PC-9 (cell line): ENCODE results near the gene XXYLT1. TPM values are rescaled to one million over a fixed set of nuclear protein-coding genes. Genes with fewer than 3 reads are reported as not detected.

Experiments
- BruUV-seq: library from RNA; stranded (reverse); fragments of 400-500 nt; replicated peaks from 2 replicates; lab custom pipeline; 2021; lab: Mats Ljungman, UMichigan
- CTCF ChIA-PET: fragments of 300-600 bp; sonication (Branson Sonifier 250); formaldehyde crosslinking; loops from one replicate; lab custom pipeline; 2022; ENCODE audit warnings: antibody characterized with exemption; lab: Charles Lee
- POLR2A ChIA-PET: fragments of 300-600 bp; sonication (Branson Sonifier 250); formaldehyde crosslinking; loops from one replicate; lab custom pipeline; 2022; ENCODE audit warnings: antibody characterized with exemption; ENCODE audit not compliant: unreplicated experiment; lab: Charles Lee
- DNase-seq, 2 experiments: peaks; one replicate each; pipeline versions ENCODE4 v3.0.0 to v3.0.0-alpha.2; 2015 to 2022; ENCODE audit warnings: mixed read lengths in 1 of 2
- H2AFZ ChIP-seq: fragments of 200-600 bp; sonication (generic); 2 replicates; pipeline ENCODE4 v1.8.1; 2017; ENCODE audit warnings: antibody characterized with exemption
- H3F3A ChIP-seq: fragments of 200-600 bp; sonication (generic); 2 replicates; pipeline ENCODE4 v1.8.1; 2017; ENCODE audit warnings: antibody characterized with exemption, mild to moderate bottlenecking, low read depth; ENCODE audit not compliant: insufficient read depth
- H3K27ac ChIP-seq: fragments of 200-600 bp; sonication (generic); 2 replicates; pipeline ENCODE4 v1.6.1; 2016; ENCODE audit warnings: mixed run types
- H3K27me3 ChIP-seq: fragments of 200-600 bp; sonication (generic); 2 replicates; pipeline ENCODE4 v1.6.1; 2016; ENCODE audit warnings: low read depth, mixed run types; ENCODE audit not compliant: insufficient read depth
- H3K36me3 ChIP-seq: fragments of 200-600 bp; sonication (generic); 2 replicates; pipeline ENCODE4 v1.6.1; 2016; ENCODE audit warnings: low read depth, mixed run types
- H3K4me1 ChIP-seq: fragments of 200-600 bp; sonication (generic); replicated peaks from 2 replicates; pipeline ENCODE4 v1.6.1; 2016; ENCODE audit warnings: mixed run types; ENCODE audit not compliant: insufficient read depth
- H3K4me2 ChIP-seq: fragments of 200-600 bp; sonication (generic); 2 replicates; pipeline ENCODE4 v1.6.1; 2017; ENCODE audit warnings: mixed run types
- H3K4me3 ChIP-seq: fragments of 200-600 bp; sonication (generic); 2 replicates; pipeline ENCODE4 v1.6.1; 2016; ENCODE audit warnings: mixed run types
- H3K79me2 ChIP-seq: fragments of 200-600 bp; sonication (generic); 2 replicates; pipeline ENCODE4 v1.6.1; 2017; ENCODE audit warnings: low read depth, mixed run types
- H3K9me2 ChIP-seq: fragments of 200-600 bp; sonication (generic); 2 replicates; pipeline ENCODE4 v1.8.1; 2017; ENCODE audit warnings: mild to moderate bottlenecking; ENCODE audit not compliant: insufficient read depth
- H3K9me3 ChIP-seq: fragments of 200-600 bp; sonication (generic); 2 replicates; pipeline ENCODE4 v1.8.1; 2016; ENCODE audit warnings: low read depth; ENCODE audit not compliant: insufficient read depth
- H4K20me1 ChIP-seq: fragments of 200-600 bp; sonication (generic); 2 replicates; pipeline ENCODE4 v1.8.1; 2017; ENCODE audit not compliant: insufficient read depth
- EZH2 ChIP-seq: fragments of 200-600 bp; sonication (generic); IDR thresholded peaks from 2 replicates; pipeline ENCODE4 v1.8.0; 2017; ENCODE audit warnings: antibody characterized with exemption, low read depth
- intact Hi-C: fragments of 100-400 bp; cut with micrococcal nuclease; formaldehyde crosslinking; loops from one replicate; pipeline ENCODE4 v1.10.0; 2022; ENCODE audit not compliant: unreplicated experiment
- total RNA-seq: library from RNA; stranded (reverse); gene quantifications from 2 replicates; pipeline ENCODE4 v1.2.3, GENCODE V29; 2021
- TF ChIP-seq, protein P1 (sequence below): fragments of 200-600 bp; sonication (generic); conservative IDR thresholded peaks from 2 replicates; pipeline ENCODE4 v1.6.1; 2017; ENCODE audit warnings: mixed run types, antibody characterized with exemption, mild to moderate bottlenecking, moderate library complexity

XXYLT1 gene
- total RNA-seq, 1 experiment from 2014 or later: 13.3 TPM

DNA sequence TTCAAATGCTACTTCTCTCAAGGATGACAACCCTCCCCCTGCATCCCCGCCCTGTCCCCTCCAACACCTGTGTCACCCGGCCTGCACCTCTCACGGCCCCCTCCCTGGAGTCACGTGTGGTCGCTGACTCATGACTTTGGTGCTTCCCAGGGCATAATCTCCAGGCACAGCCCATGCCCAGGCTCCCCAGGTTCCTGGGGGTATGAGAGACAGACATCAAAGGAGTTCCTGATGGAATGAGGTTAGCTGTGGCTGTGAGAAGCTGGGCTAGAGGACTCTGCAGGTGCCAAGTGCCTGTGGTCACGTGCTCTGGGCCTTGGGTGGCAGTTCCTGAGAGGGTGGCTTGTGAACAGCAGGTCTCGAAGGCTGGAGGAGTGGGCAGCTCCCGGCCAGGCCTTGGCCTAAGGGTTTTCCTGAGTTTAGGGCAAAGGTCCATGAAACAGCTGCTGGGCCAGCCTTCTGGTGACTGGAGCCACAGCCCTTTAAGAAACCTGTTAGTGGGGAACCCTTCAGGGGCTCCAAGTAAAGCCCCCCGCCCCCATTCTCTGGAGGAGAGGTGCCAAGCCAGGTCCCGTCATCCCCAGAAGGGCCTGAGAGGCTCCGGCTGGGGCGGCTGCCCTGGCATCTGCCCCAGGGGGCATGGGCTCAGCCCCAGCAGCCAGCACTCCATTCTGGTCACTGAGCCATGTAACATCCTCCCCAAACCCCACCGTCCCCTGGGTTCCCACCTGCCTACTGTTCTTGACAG lies 230.0 kb downstream of the XXYLT1 start:
- Histone ChIP-seq H3K27ac (peak overlapping the region; percentile 65), H3F3A (peaks cover 12% of the 10 kb centered on the region), H3K9me2 (no peaks in the 10 kb centered on the region), H4K20me1 (no peaks in the 10 kb centered on the region), H3K4me3 (no peak overlapping the region), H3K36me3 (no peaks in the 10 kb centered on the region), H3K27me3 (no peaks in the 10 kb centered on the region), H3K79me2 (no peaks in the 10 kb centered on the region), H3K4me2 (peak overlapping the region; percentile 49), H3K9me3 (no peaks in the 10 kb centered on the region), H2AFZ (no peak overlapping the region), H3K4me1 (peaks cover 41% of the 10 kb centered on the region)
- DNase-seq: peak; percentile 94 to 97
- intact Hi-C loops: loop anchor here (2.0 kb wide), 1 partner anchor 170 kb away; no protein-coding TSS in a partner anchor
- TF ChIP-seq, protein P1, sequence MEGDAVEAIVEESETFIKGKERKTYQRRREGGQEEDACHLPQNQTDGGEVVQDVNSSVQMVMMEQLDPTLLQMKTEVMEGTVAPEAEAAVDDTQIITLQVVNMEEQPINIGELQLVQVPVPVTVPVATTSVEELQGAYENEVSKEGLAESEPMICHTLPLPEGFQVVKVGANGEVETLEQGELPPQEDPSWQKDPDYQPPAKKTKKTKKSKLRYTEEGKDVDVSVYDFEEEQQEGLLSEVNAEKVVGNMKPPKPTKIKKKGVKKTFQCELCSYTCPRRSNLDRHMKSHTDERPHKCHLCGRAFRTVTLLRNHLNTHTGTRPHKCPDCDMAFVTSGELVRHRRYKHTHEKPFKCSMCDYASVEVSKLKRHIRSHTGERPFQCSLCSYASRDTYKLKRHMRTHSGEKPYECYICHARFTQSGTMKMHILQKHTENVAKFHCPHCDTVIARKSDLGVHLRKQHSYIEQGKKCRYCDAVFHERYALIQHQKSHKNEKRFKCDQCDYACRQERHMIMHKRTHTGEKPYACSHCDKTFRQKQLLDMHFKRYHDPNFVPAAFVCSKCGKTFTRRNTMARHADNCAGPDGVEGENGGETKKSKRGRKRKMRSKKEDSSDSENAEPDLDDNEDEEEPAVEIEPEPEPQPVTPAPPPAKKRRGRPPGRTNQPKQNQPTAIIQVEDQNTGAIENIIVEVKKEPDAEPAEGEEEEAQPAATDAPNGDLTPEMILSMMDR: no peak
- no peak for TF ChIP-seq EZH2
- BruUV-seq: TSS peak; percentile 50
- POLR2A ChIA-PET: interaction anchor here (0.6 to 1.0 kb wide), 4 partner anchors 9 to 447 kb away, joined by 3 to 5 read pairs (median 4); no protein-coding TSS in a partner anchor
- CTCF ChIA-PET: interaction anchor here (0.7 kb wide), 1 partner anchor 66 kb away, joined by 4 read pairs; no protein-coding TSS in a partner anchor

DNA sequence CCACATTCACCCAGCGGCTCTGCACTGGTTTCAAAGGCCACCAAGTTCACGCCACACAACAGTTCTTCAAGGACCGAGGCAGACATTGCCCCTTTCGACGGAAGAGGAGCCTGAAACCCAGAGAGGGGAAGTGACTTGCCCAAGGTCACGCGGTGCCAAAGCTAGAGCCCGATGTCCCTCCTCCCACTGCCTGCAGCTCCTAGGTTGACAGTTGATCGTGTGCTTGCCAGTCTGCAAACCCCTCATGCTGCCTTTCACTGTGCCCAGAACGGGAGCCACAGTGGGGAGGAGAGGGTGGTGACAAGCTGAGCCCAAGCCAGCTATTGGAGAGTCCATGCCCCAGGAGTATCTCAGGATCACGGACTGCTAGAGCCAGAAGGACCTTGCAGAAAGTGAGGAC lies 230.9 kb downstream of the XXYLT1 start:
- ChIA-PET CTCF (interaction anchor here (1.1 kb wide), 1 partner anchor 357 kb away, joined by 6 read pairs; no protein-coding TSS in a partner anchor), POLR2A (interaction anchor here (0.5 kb wide), 1 partner anchor 260 kb away, joined by 6 read pairs; no protein-coding TSS in a partner anchor)
- TF ChIP-seq, protein P1: no peak
- H3K36me3 ChIP-seq: no peaks in the 10 kb centered on the region
- no peaks in the 10 kb centered on the region for H3K79me2 ChIP-seq
- no TSS peak for BruUV-seq
- no peaks in the 10 kb centered on the region for H4K20me1 ChIP-seq
- H3K4me1 ChIP-seq: peaks cover 41% of the 10 kb centered on the region
- H2AFZ ChIP-seq: no peak overlapping the region
- peaks cover 12% of the 10 kb centered on the region for H3F3A ChIP-seq
- no peaks in the 10 kb centered on the region for H3K27me3 ChIP-seq
- intact Hi-C loops: loop anchor here (2.0 kb wide), 1 partner anchor 169 kb away; no protein-coding TSS in a partner anchor
- H3K9me3 ChIP-seq: no peaks in the 10 kb centered on the region
- H3K9me2 ChIP-seq: no peaks in the 10 kb centered on the region
- H3K27ac ChIP-seq: no peak overlapping the region
- no peak for DNase-seq
- H3K4me3 ChIP-seq: no peak overlapping the region
- peak overlapping the region; percentile 49; the same call in 1 of the 2 replicates for H3K4me2 ChIP-seq

DNA sequence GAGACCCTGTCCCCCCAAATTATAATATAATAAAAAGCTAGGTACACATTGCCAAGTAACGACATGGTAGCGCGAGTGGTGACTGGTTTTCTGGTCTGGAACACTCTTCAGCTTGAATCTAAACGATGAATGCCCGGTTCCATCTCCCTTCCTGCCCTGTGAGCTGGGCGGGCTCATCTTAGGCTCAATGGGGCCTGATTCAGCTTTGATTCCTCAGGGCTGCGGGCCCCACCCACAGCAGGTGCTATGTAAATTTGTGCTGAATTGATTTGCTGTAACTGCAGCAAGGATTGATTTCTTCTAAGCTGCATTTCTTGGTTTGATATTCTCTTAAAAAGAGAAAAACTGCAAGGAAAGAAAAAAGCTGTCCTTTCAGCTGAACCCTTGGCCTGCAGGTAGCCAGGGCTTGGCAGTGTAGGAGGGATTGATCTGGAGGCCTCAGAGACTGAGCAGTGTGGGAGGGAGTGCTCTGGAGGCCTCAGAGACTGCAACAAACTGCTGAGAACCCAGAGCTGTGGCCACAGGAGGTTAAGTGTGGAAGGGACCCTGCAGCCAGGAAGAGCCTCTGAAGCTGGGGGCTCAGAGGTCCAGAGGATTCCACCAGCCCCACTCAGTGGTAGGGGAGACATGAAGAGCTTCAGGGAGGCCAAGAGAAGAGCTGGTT lies 231.6 kb downstream of the XXYLT1 start:
- Histone ChIP-seq H3K27ac (no peak overlapping the region), H2AFZ (no peak overlapping the region), H3K4me3 (no peak overlapping the region), H3K4me2 (no peak overlapping the region), H3K36me3 (no peaks in the 10 kb centered on the region), H3K79me2 (no peaks in the 10 kb centered on the region), H4K20me1 (no peaks in the 10 kb centered on the region), H3K9me2 (no peaks in the 10 kb centered on the region), H3K4me1 (peaks cover 47% of the 10 kb centered on the region), H3K9me3 (no peaks in the 10 kb centered on the region), H3K27me3 (no peaks in the 10 kb centered on the region), H3F3A (peaks cover 12% of the 10 kb centered on the region)
- DNase-seq: no peak
- intact Hi-C loops: no loop called here
- ChIA-PET POLR2A (interaction anchor here (0.5 to 1.2 kb wide), 2 partner anchors 9 to 259 kb away, joined by 5 to 6 read pairs; no protein-coding TSS in a partner anchor), CTCF (interaction anchor here (1.1 kb wide), 1 partner anchor 357 kb away, joined by 6 read pairs; no protein-coding TSS in a partner anchor)
- BruUV-seq: no TSS peak
- TF ChIP-seq, protein P1: no peak
- no peak for TF ChIP-seq EZH2
